GM21723 (cell line): ENCODE measurements around the gene KCNG1.

Experiments
- ATAC-seq: cut with Tn5 transposase; IDR thresholded peaks from one replicate; pipeline ENCODE4 v1.9.1; 2021; ENCODE audit warnings: mild to moderate bottlenecking, moderate library complexity; ENCODE audit not compliant: unreplicated experiment

Gene KCNG1

GRCh38 chr20:51036226-51036625 is 13.3 kb upstream of the KCNG1 start:
- ATAC-seq = no peak

GRCh38 chr20:51034988-51035656 is 12.2 kb upstream of the KCNG1 start:
- ATAC-seq = no peak

GRCh38 chr20:51034476-51034875 is 11.6 kb upstream of the KCNG1 start:
- no peak for ATAC-seq

GRCh38 chr20:51029963-51030920 is 7.3 kb upstream of the KCNG1 start:
- ATAC-seq = no peak

GRCh38 chr20:51029556-51029955 is 6.6 kb upstream of the KCNG1 start:
- no peak for ATAC-seq

GRCh38 chr20:51028616-51029212 is 5.8 kb upstream of the KCNG1 start:
- ATAC-seq = no peak

GRCh38 chr20:51027035-51027795 is 4.3 kb upstream of the KCNG1 start:
- no peak for ATAC-seq

GRCh38 chr20:51026269-51026668 is 3.4 kb upstream of the KCNG1 start:
- ATAC-seq = no peak

GRCh38 chr20:51024761-51025160 is 1.9 kb upstream of the KCNG1 start:
- ATAC-seq = no peak

GRCh38 chr20:51023617-51024155 is 779 bp upstream of the KCNG1 start:
- ATAC-seq = no peak

- no peak for ATAC-seq
Measured at GRCh38 chr20:51022227-51022802, 592 bp downstream of the KCNG1 start.

- no peak for ATAC-seq
Measured at GRCh38 chr20:51021067-51022025, 1.6 kb downstream of the KCNG1 start.

GRCh38 chr20:51020657-51021056 is 2.2 kb downstream of the KCNG1 start:
- no peak for ATAC-seq

GRCh38 chr20:51019656-51020592 is 3.0 kb downstream of the KCNG1 start:
- no peak for ATAC-seq

- ATAC-seq = no peak
Measured at GRCh38 chr20:51017251-51017650, 5.7 kb downstream of the KCNG1 start.

- no peak for ATAC-seq
Measured at GRCh38 chr20:51016521-51016920, 6.4 kb downstream of the KCNG1 start.

- ATAC-seq = no peak
Measured at GRCh38 chr20:51014797-51015722, 7.8 kb downstream of the KCNG1 start.
